ENCODE measurements around the gene NDUFS7.
"Not testable (repeated sequence)": the region's sequence is repeated elsewhere in the genome, so short reads cannot be mapped to it uniquely, and the experiment has no call there.

Gene NDUFS7

DNA sequence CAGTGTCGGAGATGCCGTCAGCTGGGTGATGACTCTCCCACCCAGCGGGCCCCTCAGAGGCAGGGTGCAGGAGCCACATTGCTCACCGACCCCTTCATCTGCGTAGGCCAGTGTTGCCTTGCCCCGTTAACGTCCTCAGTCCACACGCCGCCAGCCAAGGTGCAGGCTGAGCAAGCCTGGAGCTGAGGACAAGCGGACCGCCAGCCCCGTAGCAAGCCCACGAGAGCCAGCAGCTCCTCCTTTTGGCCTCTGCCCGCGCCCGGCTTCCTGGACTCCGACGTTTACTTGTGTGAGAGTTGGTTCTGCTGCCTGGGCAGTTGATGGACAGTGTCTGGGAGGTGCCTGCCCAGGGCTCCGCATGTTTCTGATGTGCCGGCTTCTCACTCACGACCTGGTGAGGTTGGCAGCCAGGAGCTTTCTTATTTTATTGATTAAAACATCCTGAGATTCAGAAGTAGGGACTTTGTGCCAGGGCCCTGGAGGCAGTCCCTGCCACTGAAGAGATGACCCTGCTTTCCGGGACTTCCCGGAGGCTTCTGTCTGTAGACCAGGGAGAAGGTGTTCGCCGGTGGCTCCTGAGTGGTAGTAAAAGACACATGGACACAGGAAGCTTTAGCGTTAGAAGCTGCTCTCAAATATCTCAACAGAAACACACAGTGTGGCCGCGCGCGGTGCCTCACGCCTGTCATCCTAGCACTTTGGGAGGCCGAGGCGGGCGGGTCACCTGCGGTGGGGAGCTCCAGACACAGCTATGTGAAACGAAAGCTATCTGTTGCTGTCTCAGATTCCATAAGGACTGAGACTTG, 29.5 kb downstream of the NDUFS7 start:
- Histone ChIP-seq H3K9ac (ENCODE audit: low read depth, low read length) (no peak overlapping the region), H3K36me3 (ENCODE audit: control insufficient read depth, insufficient read depth, low read length) (peaks cover 51% of the 10 kb centered on the region)

DNA sequence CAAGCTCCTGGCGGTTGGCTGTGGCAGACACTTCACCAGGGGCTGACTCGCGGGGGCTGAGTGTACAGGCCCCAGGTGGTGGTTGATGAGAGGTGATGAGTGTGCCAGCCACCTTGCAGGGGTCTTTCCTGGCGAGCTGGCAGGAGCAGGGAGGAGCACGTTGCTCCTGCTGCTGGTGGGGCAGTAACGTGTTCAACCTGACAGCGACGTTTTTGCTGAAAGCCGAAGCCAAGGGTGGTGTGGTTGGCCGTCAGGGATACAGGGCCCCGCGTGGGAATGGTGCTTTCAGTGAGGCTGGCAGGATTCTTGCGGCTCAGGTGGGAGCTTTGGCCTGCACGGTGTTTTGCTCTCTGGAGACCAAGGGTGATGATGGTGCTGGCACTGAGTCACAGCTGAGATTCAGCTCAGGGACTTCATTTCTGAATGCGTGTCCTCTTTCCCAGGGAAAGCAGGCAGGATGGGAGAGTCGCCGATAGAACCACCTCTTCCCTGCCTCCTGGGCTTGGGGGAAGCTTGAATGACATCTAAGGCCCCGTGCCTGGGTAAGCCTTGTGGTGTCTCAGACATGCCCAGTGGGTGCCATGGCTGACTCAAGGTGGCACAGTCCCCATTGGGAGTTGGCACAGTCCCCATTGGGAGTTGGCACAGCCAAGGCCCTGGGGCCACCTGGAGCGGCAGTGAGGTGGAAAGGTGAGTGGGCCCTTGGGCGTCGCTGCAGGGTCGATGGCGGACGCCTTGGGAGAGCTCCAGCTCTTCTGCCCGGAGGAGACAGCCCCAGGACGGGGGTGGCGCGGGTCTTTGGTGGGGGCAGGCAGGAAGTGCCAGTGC, 32.5 kb downstream of the NDUFS7 start:
- Histone ChIP-seq H3K27ac (ENCODE audit: low read depth, low read length) (peak overlapping the region; percentile 84), H3K9me3 (ENCODE audit: control insufficient read depth, insufficient read depth, low read length) (no peaks in the 10 kb centered on the region), H3K4me1 (ENCODE audit: control insufficient read depth, insufficient read depth, low read length) (peaks cover 18% of the 10 kb centered on the region), H3K36me3 (ENCODE audit: control insufficient read depth, insufficient read depth, low read length) (peaks cover 61% of the 10 kb centered on the region), H3K9ac (ENCODE audit: low read depth, low read length) (no peak overlapping the region; the same call in 1 of the 2 replicates), H3K4me3 (ENCODE audit: low read depth, low read length) (peak overlapping the region; percentile 38; the same call in 1 of the 2 replicates), H3K27me3 (ENCODE audit: control insufficient read depth, insufficient read depth, low read length) (no peaks in the 10 kb centered on the region)

More for the DNA sequence above, 29.5 kb downstream of the NDUFS7 start:
- no peaks in the 10 kb centered on the region for H3K9me3 ChIP-seq (ENCODE audit: control insufficient read depth, insufficient read depth, low read length)
- H3K27me3 ChIP-seq (ENCODE audit: control insufficient read depth, insufficient read depth, low read length): no peaks in the 10 kb centered on the region
- H3K4me3 ChIP-seq (ENCODE audit: low read depth, low read length): no peak overlapping the region
- peaks cover 24% of the 10 kb centered on the region for H3K4me1 ChIP-seq (ENCODE audit: control insufficient read depth, insufficient read depth, low read length)
- no peak overlapping the region for H3K27ac ChIP-seq (ENCODE audit: low read depth, low read length)

DNA sequence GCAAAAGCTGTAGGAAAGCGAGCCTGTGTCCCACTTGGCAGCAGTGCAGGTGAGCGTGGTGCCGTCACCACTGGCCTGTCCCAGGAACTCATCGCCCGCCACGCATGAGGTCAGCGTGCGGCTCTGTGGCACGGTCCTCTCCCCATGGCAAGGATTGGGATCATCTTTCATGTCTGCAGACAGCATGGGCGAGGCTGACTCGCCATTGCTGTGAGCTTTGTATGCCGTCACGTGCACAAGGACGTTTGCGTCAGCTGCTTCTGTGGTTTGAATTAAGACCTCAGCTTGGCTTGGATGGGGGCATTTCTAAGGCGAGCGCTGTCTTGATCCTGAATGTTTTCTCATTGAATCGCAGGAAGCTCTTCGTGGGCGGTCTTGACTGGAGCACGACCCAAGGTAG, 33.4 kb downstream of the NDUFS7 start:
- Histone ChIP-seq H3K27ac (ENCODE audit: low read depth, low read length) (no peak overlapping the region), H3K9ac (ENCODE audit: low read depth, low read length) (no peak overlapping the region), H3K4me1 (ENCODE audit: control insufficient read depth, insufficient read depth, low read length) (peaks cover 18% of the 10 kb centered on the region), H3K9me3 (ENCODE audit: control insufficient read depth, insufficient read depth, low read length) (no peaks in the 10 kb centered on the region), H3K36me3 (ENCODE audit: control insufficient read depth, insufficient read depth, low read length) (peaks cover 69% of the 10 kb centered on the region), H3K27me3 (ENCODE audit: control insufficient read depth, insufficient read depth, low read length) (no peaks in the 10 kb centered on the region), H3K4me3 (ENCODE audit: low read depth, low read length) (no peak overlapping the region)

DNA sequence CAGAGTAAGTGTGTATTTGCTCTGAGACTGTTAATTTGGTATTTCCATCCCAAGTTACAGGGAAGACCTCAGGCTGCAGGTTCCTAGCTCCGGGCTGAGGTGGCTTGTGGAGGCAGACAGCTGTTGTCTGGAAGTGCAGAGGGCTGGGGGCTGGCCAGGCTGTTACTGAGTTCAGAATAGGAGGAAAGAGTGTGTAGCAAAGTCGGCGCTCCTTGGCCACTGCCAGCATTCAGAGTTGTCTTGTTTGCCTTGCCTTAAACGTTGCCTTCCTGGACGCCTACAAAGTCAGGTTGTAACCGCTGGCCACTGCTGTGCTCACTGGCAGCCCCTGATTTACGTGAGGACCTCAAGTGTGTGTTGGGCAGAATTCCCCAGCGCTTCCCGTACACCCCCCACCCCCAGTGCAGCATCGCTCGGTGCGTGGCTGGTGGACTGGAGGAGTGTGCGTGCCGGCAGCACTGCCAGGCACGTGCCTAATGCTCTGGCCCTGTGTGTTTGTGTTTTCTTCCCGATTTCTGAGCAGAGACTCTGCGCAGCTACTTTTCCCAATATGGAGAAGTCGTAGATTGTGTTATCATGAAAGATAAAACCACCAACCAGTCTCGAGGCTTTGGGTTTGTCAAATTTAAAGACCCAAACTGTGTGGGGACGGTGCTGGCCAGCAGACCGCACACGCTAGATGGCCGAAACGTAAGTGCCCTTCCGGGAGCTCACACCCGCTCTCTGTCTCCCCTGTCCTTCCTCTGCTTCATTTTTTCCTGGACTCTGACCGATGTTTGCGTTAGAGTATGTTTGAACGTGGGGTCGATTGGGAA, 34.2 kb downstream of the NDUFS7 start:
- H3K4me1 ChIP-seq (ENCODE audit: control insufficient read depth, insufficient read depth, low read length): peaks cover 18% of the 10 kb centered on the region
- peak overlapping the region; percentile 10 for H3K27ac ChIP-seq (ENCODE audit: low read depth, low read length)
- no peaks in the 10 kb centered on the region for H3K9me3 ChIP-seq (ENCODE audit: control insufficient read depth, insufficient read depth, low read length)
- peaks cover 70% of the 10 kb centered on the region for H3K36me3 ChIP-seq (ENCODE audit: control insufficient read depth, insufficient read depth, low read length)
- no peak overlapping the region for H3K4me3 ChIP-seq (ENCODE audit: low read depth, low read length)
- no peak overlapping the region for H3K9ac ChIP-seq (ENCODE audit: low read depth, low read length)
- no peaks in the 10 kb centered on the region for H3K27me3 ChIP-seq (ENCODE audit: control insufficient read depth, insufficient read depth, low read length)

DNA sequence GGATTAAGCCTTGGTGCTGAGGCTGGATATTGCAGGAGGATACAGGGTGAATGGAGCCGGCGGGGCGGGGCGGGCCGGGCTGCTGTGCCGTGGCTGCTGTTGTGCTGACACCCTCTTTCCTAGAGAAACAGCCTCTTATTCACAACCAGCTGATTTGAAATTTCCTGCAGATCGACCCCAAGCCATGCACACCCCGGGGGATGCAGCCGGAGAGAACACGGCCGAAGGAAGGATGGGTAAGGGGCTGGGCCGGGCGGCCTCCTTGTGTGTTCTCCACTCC, 34.7 kb downstream of the NDUFS7 start:
- no peak overlapping the region for H3K9ac ChIP-seq (ENCODE audit: low read depth, low read length)
- H3K27ac ChIP-seq (ENCODE audit: low read depth, low read length): no peak overlapping the region
- H3K27me3 ChIP-seq (ENCODE audit: control insufficient read depth, insufficient read depth, low read length): no peaks in the 10 kb centered on the region
- peaks cover 70% of the 10 kb centered on the region for H3K36me3 ChIP-seq (ENCODE audit: control insufficient read depth, insufficient read depth, low read length)
- no peaks in the 10 kb centered on the region for H3K9me3 ChIP-seq (ENCODE audit: control insufficient read depth, insufficient read depth, low read length)
- H3K4me1 ChIP-seq (ENCODE audit: control insufficient read depth, insufficient read depth, low read length): peaks cover 18% of the 10 kb centered on the region
- no peak overlapping the region for H3K4me3 ChIP-seq (ENCODE audit: low read depth, low read length)

DNA sequence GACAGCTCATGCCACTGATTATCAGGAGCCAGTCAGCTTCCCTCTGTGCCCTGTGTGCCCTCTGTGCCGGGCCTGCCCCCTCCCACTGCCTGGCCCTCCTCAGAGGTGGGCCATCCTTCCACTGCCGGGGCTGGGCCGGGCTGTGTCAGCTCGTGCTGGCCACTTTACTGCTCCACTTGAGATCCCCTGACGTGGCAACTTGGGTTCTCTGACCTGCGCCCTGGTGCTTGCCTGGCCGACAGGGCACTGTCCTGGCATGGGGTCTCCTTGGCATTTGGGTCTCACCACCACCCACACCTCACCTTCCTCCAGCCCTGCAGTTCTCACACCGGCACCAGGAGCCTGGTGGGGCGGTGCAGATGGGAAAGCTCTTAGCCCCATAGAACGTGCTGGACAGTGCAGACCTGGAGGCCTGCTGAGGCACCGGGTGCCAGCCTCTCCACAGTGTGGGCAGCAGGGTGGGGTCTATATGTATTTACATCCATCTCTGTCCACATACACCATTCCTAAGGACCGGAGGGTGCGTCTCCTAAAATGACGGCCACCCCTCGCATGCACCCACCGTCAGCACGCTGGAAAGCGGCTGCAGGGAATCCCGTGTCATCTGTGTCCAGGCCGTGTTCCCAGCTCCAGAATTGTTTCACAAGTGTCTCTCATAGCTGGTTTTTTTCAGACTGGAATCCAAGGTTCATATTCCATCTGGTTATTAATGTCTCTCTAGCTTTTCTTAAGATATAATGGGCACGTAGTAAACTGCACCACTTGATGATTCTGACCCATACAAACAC, 35.4 kb downstream of the NDUFS7 start:
- H3K36me3 ChIP-seq (ENCODE audit: control insufficient read depth, insufficient read depth, low read length): peaks cover 74% of the 10 kb centered on the region
- H3K9ac ChIP-seq (ENCODE audit: low read depth, low read length): no peak overlapping the region
- peaks cover 18% of the 10 kb centered on the region for H3K4me1 ChIP-seq (ENCODE audit: control insufficient read depth, insufficient read depth, low read length)
- no peaks in the 10 kb centered on the region for H3K27me3 ChIP-seq (ENCODE audit: control insufficient read depth, insufficient read depth, low read length)
- no peaks in the 10 kb centered on the region for H3K9me3 ChIP-seq (ENCODE audit: control insufficient read depth, insufficient read depth, low read length)
- H3K27ac ChIP-seq (ENCODE audit: low read depth, low read length): no peak overlapping the region
- no peak overlapping the region for H3K4me3 ChIP-seq (ENCODE audit: low read depth, low read length)

DNA sequence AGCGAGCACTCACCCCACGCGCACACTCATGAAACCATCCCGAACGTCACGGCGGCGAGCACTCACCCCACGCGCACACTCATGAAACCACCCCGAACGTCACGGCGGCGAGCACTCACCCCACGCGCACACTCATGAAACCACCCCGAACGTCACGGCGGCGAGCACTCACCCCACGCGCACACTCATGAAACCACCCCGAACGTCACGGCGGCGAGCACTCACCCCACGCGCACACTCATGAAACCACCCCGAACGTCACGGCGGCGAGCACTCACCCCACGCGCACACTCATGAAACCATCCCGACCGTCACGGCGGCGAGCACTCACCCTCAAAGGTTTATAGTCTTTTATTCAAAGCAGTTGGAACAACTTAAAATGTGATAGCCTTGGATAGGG, 36.4 kb downstream of the NDUFS7 start:
- not testable (repeated sequence) for H3K27me3 ChIP-seq (ENCODE audit: control insufficient read depth, insufficient read depth, low read length); H3K27ac ChIP-seq (ENCODE audit: low read depth, low read length); H3K4me3 ChIP-seq (ENCODE audit: low read depth, low read length); H3K9ac ChIP-seq (ENCODE audit: low read depth, low read length); H3K9me3 ChIP-seq (ENCODE audit: control insufficient read depth, insufficient read depth, low read length)
- Histone ChIP-seq H3K36me3 (ENCODE audit: control insufficient read depth, insufficient read depth, low read length) (peaks cover 83% of the 10 kb centered on the region), H3K4me1 (ENCODE audit: control insufficient read depth, insufficient read depth, low read length) (peaks cover 18% of the 10 kb centered on the region)

DNA sequence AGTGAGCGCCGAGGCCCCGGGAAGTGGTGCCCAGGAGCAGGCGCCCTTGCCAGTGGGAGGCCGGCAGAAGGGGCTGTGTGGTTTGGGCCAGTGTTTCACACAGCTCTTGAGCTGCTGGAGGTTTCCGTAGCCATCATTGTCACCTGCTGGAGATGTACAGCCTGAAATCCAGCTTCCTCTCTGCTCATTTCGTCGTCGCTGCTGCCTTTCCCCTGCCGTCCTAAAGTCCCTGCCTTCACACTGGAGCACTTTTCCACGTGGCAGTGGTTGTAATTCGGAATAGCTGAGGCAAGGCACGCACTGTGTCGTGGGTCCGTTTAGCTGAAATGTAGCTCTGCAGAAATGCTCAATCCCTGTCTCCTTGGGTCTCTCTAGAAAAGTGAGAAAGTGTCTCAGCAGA, 36.9 kb downstream of the NDUFS7 start:
- no peak overlapping the region for H3K27ac ChIP-seq (ENCODE audit: low read depth, low read length)
- H3K9ac ChIP-seq (ENCODE audit: low read depth, low read length): no peak overlapping the region
- H3K36me3 ChIP-seq (ENCODE audit: control insufficient read depth, insufficient read depth, low read length): peaks cover 88% of the 10 kb centered on the region
- no peaks in the 10 kb centered on the region for H3K9me3 ChIP-seq (ENCODE audit: control insufficient read depth, insufficient read depth, low read length)
- no peaks in the 10 kb centered on the region for H3K27me3 ChIP-seq (ENCODE audit: control insufficient read depth, insufficient read depth, low read length)
- H3K4me3 ChIP-seq (ENCODE audit: low read depth, low read length): no peak overlapping the region
- peaks cover 16% of the 10 kb centered on the region for H3K4me1 ChIP-seq (ENCODE audit: control insufficient read depth, insufficient read depth, low read length)

DNA sequence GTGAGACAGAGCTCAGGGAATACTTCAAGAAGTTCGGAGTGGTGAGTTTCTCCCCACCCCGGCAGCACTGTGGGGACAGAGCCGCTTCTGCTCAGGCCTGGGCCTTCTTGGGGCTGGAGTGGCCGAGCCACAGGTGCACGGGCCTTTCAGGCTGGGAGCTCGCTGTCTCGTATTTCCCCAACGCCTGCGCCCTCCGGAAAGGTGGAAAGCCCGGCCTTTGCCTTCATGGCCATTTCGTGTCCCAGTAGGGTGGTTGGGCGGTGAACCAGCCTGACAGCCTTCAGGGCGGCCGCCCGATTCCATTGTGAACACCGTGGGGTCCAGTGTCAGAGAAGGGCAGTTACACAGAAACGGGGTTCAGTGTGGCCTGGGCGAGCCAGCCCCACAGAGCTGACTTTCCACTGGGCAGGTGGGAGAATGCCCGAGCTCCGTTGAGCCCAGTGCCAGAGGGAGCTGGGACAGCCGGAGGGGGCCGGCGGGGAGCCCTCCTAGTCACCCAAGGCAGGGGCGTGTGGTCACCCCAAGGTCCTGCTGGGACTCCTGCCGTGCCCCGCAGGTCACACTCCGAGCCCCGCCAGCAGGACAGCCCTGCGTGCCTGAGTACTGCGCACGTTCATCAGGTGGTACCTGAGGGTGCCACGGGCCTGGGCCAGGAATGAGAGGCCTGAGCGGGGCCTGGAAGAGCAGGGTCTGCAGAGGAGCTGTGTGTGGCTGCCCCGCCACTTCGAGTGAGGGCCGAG, 37.7 kb downstream of the NDUFS7 start:
- peaks cover 93% of the 10 kb centered on the region for H3K36me3 ChIP-seq (ENCODE audit: control insufficient read depth, insufficient read depth, low read length)
- no peaks in the 10 kb centered on the region for H3K27me3 ChIP-seq (ENCODE audit: control insufficient read depth, insufficient read depth, low read length)
- H3K4me1 ChIP-seq (ENCODE audit: control insufficient read depth, insufficient read depth, low read length): peaks cover 8% of the 10 kb centered on the region
- H3K9me3 ChIP-seq (ENCODE audit: control insufficient read depth, insufficient read depth, low read length): no peaks in the 10 kb centered on the region
- no peak overlapping the region for H3K27ac ChIP-seq (ENCODE audit: low read depth, low read length)
- H3K9ac ChIP-seq (ENCODE audit: low read depth, low read length): no peak overlapping the region
- H3K4me3 ChIP-seq (ENCODE audit: low read depth, low read length): no peak overlapping the region

DNA sequence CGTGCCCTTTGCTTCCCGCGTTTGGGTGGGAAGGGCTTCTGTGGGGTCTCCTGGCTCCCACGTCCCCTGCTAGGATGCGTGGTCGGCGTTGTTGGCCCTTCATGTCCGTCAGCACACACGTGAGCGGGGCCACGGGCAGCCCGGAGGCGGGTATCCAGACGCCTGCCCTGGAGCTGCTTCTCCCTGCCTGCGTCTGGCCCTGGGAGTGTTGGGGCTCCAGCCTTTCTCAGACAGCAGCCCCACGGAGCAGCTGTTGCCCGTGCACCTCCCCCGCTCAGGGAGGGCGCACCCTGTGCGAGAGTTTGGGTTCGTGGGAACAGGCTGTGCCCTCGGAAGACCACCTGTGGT, 38.2 kb downstream of the NDUFS7 start:
- H3K27ac ChIP-seq (ENCODE audit: low read depth, low read length): no peak overlapping the region
- no peaks in the 10 kb centered on the region for H3K9me3 ChIP-seq (ENCODE audit: control insufficient read depth, insufficient read depth, low read length)
- peaks cover 95% of the 10 kb centered on the region for H3K36me3 ChIP-seq (ENCODE audit: control insufficient read depth, insufficient read depth, low read length)
- peaks cover 2% of the 10 kb centered on the region; the same call in 1 of the 2 replicates for H3K4me1 ChIP-seq (ENCODE audit: control insufficient read depth, insufficient read depth, low read length)
- H3K4me3 ChIP-seq (ENCODE audit: low read depth, low read length): no peak overlapping the region
- H3K27me3 ChIP-seq (ENCODE audit: control insufficient read depth, insufficient read depth, low read length): no peaks in the 10 kb centered on the region
- no peak overlapping the region for H3K9ac ChIP-seq (ENCODE audit: low read depth, low read length)

Measured in HUES48 (cell line).